RWPE1 (cell line): ENCODE data around the gene GMPPB.

Experiments used
- CTCF ChIA-PET: fragments of 350-600 bp; sonication (Branson Sonifier 250); formaldehyde crosslinking; extraction: SDS; loops from one replicate; lab custom pipeline; 2021; lab: Yijun Ruan, JAX
- POLR2A ChIA-PET: fragments of 400-600 bp; formaldehyde crosslinking; extraction: SDS; loops from one replicate; lab custom pipeline; 2020; ENCODE audit warnings: antibody characterized with exemption; ENCODE audit not compliant: low non-redundant PET; lab: Yijun Ruan, JAX
- DNase-seq: peaks from one replicate; pipeline ENCODE4 v3.0.0; 2012; ENCODE audit warnings: low spot score
- H3K27ac ChIP-seq: fragments of 450-650 bp; 2 replicates; pipeline ENCODE4 v1.5.1; 2017
- CTCF ChIP-seq: fragments of 450-650 bp; conservative IDR thresholded peaks from 2 replicates; pipeline ENCODE4 v1.5.1; 2017; ENCODE audit warnings: low read depth, mild to moderate bottlenecking

GMPPB gene

GRCh38 chr3:49670940-49671290 is 52.8 kb downstream of the GMPPB start:
- peak overlapping the region; percentile 87 for H3K27ac ChIP-seq
- POLR2A ChIA-PET, result no interaction called here
- no peak for DNase-seq
- no peak for TF ChIP-seq CTCF
- CTCF ChIA-PET, result interaction anchor here (0.6 to 3.3 kb wide), 3 partner anchors 117 to 133 kb away, joined by 4 to 44 read pairs (median 4); partner anchors contain the start of gene BSN
